ENCODE results near the gene KRT24. TPM values are rescaled to one million over a fixed set of nuclear protein-coding genes. Genes with fewer than 3 reads are reported as not detected.

The KRT24 gene
- total and polyA plus RNA-seq, 2 of the 4 experiments (the other 2 are of a cell fraction), result not detected

DNA sequence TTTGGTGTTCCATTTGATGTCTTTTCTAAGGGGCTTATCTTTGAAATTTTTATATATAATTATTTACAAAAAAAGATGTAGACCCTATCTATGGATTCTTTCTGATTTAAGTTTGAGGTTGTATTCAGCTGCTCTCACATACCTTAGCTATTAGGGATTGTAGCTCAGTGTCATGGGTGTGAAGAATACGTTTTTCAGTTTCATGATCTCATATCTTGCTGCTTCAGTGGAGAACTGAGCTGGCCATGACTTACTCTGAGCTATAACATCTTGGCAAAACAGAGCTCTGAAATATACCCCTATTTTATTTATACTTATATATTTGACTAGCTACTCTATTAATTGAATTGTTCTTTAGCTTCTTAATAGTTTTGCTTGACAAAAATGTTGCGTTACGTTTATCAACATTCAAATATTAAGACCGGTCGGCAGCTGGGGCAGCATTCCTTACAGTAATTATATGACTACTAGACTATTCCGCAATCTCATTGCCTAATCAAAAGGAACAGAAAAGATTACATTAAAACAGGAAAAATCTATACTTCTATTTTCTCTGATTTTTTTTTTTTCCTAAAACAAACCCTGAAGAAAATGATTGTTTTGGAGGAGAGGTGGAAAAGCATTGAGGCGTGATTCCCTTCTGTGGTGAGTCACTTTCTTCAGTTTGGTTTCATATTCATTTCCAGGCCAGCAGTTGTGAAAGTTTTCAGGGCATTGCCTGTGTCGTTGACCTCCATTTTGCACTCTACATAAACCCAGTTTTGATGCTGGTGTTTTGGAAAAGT, 24.1 kb upstream of the KRT24 start:
- Histone ChIP-seq H3K23ac (ENCODE audit: low read depth, low read length) (no peak overlapping the region), H4K5ac (ENCODE audit: low read depth, low read length) (no peak overlapping the region), H3K79me1 (ENCODE audit: low read depth in 1 of 2, low read length in 2 of 2) (no peaks in the 10 kb centered on the region), H3K9me3 (ENCODE audit: control insufficient read depth, insufficient read depth, low read length) (no peaks in the 10 kb centered on the region), H2BK15ac (ENCODE audit: low read depth, low read length) (no peak overlapping the region), H3K18ac (ENCODE audit: low read depth, low read length) (no peak overlapping the region), H3K27ac (ENCODE audit: insufficient read depth, low read length) (no peak overlapping the region), H2AFZ (replicated peaks; ENCODE audit: low read length, poor library complexity) (no peak overlapping the region), H3K36me3 (ENCODE audit: control insufficient read depth, insufficient read depth, low read length) (no peaks in the 10 kb centered on the region), H2AK5ac (ENCODE audit: low read depth, low read length) (no peak overlapping the region), H3K4me3 (ENCODE audit: insufficient read depth, low read depth, low read length) (no peak overlapping the region), H2BK20ac (ENCODE audit: low read depth, low read length) (no peak overlapping the region), H3K4me1 (ENCODE audit: control insufficient read depth, insufficient read depth, low read length) (no peaks in the 10 kb centered on the region), H4K20me1 (ENCODE audit: insufficient read depth, low read length) (no peaks in the 10 kb centered on the region), H2BK5ac (ENCODE audit: low read depth, low read length, poor library complexity, severe bottlenecking) (no peak overlapping the region), H2BK120ac (ENCODE audit: low read depth, low read length) (no peak overlapping the region), H4K8ac (ENCODE audit: low read depth in 2 of 2, low read length in 2 of 2) (no peak overlapping the region), H3K27me3 (ENCODE audit: control insufficient read depth, insufficient read depth, low read length) (peaks cover 29% of the 10 kb centered on the region), H3K9me1 (ENCODE audit: insufficient read depth, low read length) (no peaks in the 10 kb centered on the region), H3K56ac (ENCODE audit: extremely low read depth, insufficient read depth, low read length) (no peak overlapping the region), H3K14ac (replicated peaks; ENCODE audit: low read depth, low read length) (no peak overlapping the region), H2AK9ac (replicated peaks; ENCODE audit: low read depth, low read length, poor library complexity) (no peak overlapping the region), H4K91ac (ENCODE audit: insufficient read depth, low read depth, low read length) (no peak overlapping the region), H3K9ac (ENCODE audit: low read depth, low read length) (no peak overlapping the region), H3K4me2 (ENCODE audit: low read depth, low read length) (no peak overlapping the region), H3K4ac (ENCODE audit: low read depth, low read length) (no peak overlapping the region)
- POLR2A ChIA-PET (ENCODE audit: unreplicated experiment), result no interaction called here
- WGBS, 2 experiments (ENCODE audit: extremely low coverage in 2 of 2, insufficient read length in 1 of 2), result 83% methylated on average over 1 of the region's 8 CpGs; no CpG with 5 or more reads in 1 of the 2 experiments
- intact Hi-C loops (cut with micrococcal nuclease), result no loop called here
- peak; percentile 4 for DNase-seq
- CTCF ChIA-PET, result no interaction called here
- TF ChIP-seq CEBPB (IDR thresholded peaks at IDR 0.05; ENCODE audit: low read depth, low read length) (0 out of 2 replicates have a peak, but pooled peaks have one; percentile 17), RAD21 (IDR thresholded peaks at IDR 0.05; ENCODE audit: low read length) (no peak)
- no peak for ATAC-seq (ENCODE audit: low read depth)
- in situ Hi-C loops (cut with MboI; ENCODE audit: low sequenced_read_pairs), result no loop called here
- BruUV-seq (replicated peaks), result no TSS peak
- dilution Hi-C loops (cut with HindIII; ENCODE audit: low sequenced_read_pairs, unreplicated experiment), result no loop called here

All from IMR-90 (cell line).